Trophoblast cell (in vitro differentiated cells and primary cell): ENCODE measurements around the gene MRPS14.

Source experiments
- DNase-seq, 2 donors: peaks; one replicate each; pipeline ENCODE4 v3.0.0-alpha.2; 2016
- H2AFZ ChIP-seq: 2 replicates; pipeline ENCODE4 v1.6.1; 2013; ENCODE audit warnings: low read length, moderate library complexity, mild to moderate bottlenecking; ENCODE audit not compliant: insufficient read depth, poor library complexity
- H2AK5ac ChIP-seq: 2 replicates; pipeline ENCODE4 v1.6.1; 2013; ENCODE audit warnings: mild to moderate bottlenecking, low read length
- H2BK120ac ChIP-seq: 2 replicates; pipeline ENCODE4 v1.6.1; 2013; ENCODE audit warnings: low read length, mild to moderate bottlenecking, moderate library complexity; ENCODE audit not compliant: insufficient read depth, poor library complexity
- H2BK12ac ChIP-seq: 2 replicates; pipeline ENCODE4 v1.6.1; 2013; ENCODE audit warnings: mild to moderate bottlenecking, low read length, moderate library complexity
- H2BK5ac ChIP-seq: 2 replicates; pipeline ENCODE4 v1.6.1; 2013; ENCODE audit warnings: low read length, low read depth, moderate library complexity, mild to moderate bottlenecking; ENCODE audit not compliant: poor library complexity
- H3K14ac ChIP-seq: 2 replicates; pipeline ENCODE4 v1.6.1; 2013; ENCODE audit warnings: mild to moderate bottlenecking, low read length
- H3K18ac ChIP-seq: 2 replicates; pipeline ENCODE4 v1.6.1; 2013; ENCODE audit warnings: mild to moderate bottlenecking, low read length
- H3K23ac ChIP-seq: 2 replicates; pipeline ENCODE4 v1.6.1; 2013; ENCODE audit warnings: low read length
- H3K27ac ChIP-seq: 2 replicates; pipeline ENCODE4 v1.5.1; 2013; ENCODE audit warnings: low read depth, mild to moderate bottlenecking, inconsistent platforms, low read length, moderate library complexity
- H3K27me3 ChIP-seq: 2 replicates; pipeline ENCODE4 v1.6.1; 2013; ENCODE audit warnings: inconsistent platforms, mild to moderate bottlenecking, low read length, moderate library complexity; ENCODE audit not compliant: insufficient read depth
- H3K36me3 ChIP-seq, 2 experiments: 1 replicate in 1 of 2; 2 replicates in 1 of 2; pipeline ENCODE4 v1.6.1; 2013; ENCODE audit warnings: low read length in 2 of 2, mild to moderate bottlenecking in 2 of 2, moderate library complexity in 1 of 2; ENCODE audit not compliant: insufficient read depth in 2 of 2, control insufficient read depth in 1 of 2
- H3K4ac ChIP-seq: 2 replicates; pipeline ENCODE4 v1.6.1; 2013; ENCODE audit warnings: low read depth, mild to moderate bottlenecking, low read length, moderate library complexity
- H3K4me1 ChIP-seq, 2 experiments: 1 replicate in 1 of 2; 2 replicates in 1 of 2; pipeline ENCODE4 v1.6.1; 2013; ENCODE audit warnings: low read length in 2 of 2, mild to moderate bottlenecking in 2 of 2, moderate library complexity in 1 of 2; ENCODE audit not compliant: insufficient read depth in 2 of 2, control insufficient read depth in 1 of 2
- H3K4me2 ChIP-seq: 2 replicates; pipeline ENCODE4 v1.6.1; 2013; ENCODE audit warnings: inconsistent platforms, mild to moderate bottlenecking, low read length, moderate library complexity
- H3K4me3 ChIP-seq: 2 replicates; pipeline ENCODE4 v1.5.1; 2013; ENCODE audit warnings: mild to moderate bottlenecking, low read depth, low read length, inconsistent platforms
- H3K79me1 ChIP-seq: one replicate; pipeline ENCODE4 v1.6.1; 2013; ENCODE audit warnings: low read length
- H3K79me2 ChIP-seq: 2 replicates; pipeline ENCODE4 v1.6.1; 2013; ENCODE audit warnings: low read length, mild to moderate bottlenecking; ENCODE audit not compliant: control insufficient read depth, insufficient read depth, poor library complexity
- H3K9ac ChIP-seq: 2 replicates; pipeline ENCODE4 v1.6.1; 2013; ENCODE audit warnings: mild to moderate bottlenecking, low read length
- H3K9me3 ChIP-seq: 2 replicates; pipeline ENCODE4 v1.6.1; 2013; ENCODE audit warnings: low read depth, mild to moderate bottlenecking, control low read depth, inconsistent platforms, low read length; ENCODE audit not compliant: insufficient read depth
- H4K12ac ChIP-seq: 2 replicates; pipeline ENCODE4 v1.6.1; 2013; ENCODE audit warnings: low read depth, mild to moderate bottlenecking, low read length, moderate library complexity
- H4K8ac ChIP-seq: 2 replicates; pipeline ENCODE4 v1.6.1; 2013; ENCODE audit warnings: low read depth, mild to moderate bottlenecking, low read length, moderate library complexity
- H4K91ac ChIP-seq: one replicate; pipeline ENCODE4 v1.6.1; 2013; ENCODE audit warnings: low read depth, mild to moderate bottlenecking, low read length, moderate library complexity
- WGBS: extraction: QIAGEN DNeasy Blood & Tissue Kit; methylation state at CpG from one replicate; pipeline ENCODE4 v1.1.7; 2013; ENCODE audit warnings: missing lambda C conversion rate; ENCODE audit not compliant: insufficient read length, insufficient coverage; ENCODE audit errors: extremely low coverage; 5-methylcytosine and 5-hydroxymethylcytosine counted together

Gene MRPS14

GRCh38 chr1:174988986-174989385 lies 34.2 kb downstream of the MRPS14 start:
- H3K27me3 ChIP-seq, result no peaks in the 10 kb centered on the region
- no peak overlapping the region for H2AK5ac ChIP-seq
- no peaks in the 10 kb centered on the region for H3K79me1 ChIP-seq
- H3K14ac ChIP-seq, result no peak overlapping the region
- H3K4ac ChIP-seq, result no peak overlapping the region
- no peak overlapping the region for H3K9ac ChIP-seq
- H3K23ac ChIP-seq, result no peak overlapping the region
- no peak overlapping the region for H3K4me3 ChIP-seq
- DNase-seq, result no peak
- H3K27ac ChIP-seq, result no peak overlapping the region
- no peak overlapping the region for H2BK120ac ChIP-seq
- no peaks in the 10 kb centered on the region for H3K79me2 ChIP-seq
- WGBS, result no CpG with 5 or more reads among the region's 3 CpGs
- H3K18ac ChIP-seq, result no peak overlapping the region
- no peak overlapping the region for H2BK12ac ChIP-seq
- H3K9me3 ChIP-seq, result no peaks in the 10 kb centered on the region
- H3K4me1 ChIP-seq, result no peaks in the 10 kb centered on the region
- H4K8ac ChIP-seq, result no peak overlapping the region
- H2BK5ac ChIP-seq, result no peak overlapping the region
- no peak overlapping the region for H4K91ac ChIP-seq
- H4K12ac ChIP-seq, result no peak overlapping the region
- H2AFZ ChIP-seq, result no peak overlapping the region
- no peaks in the 10 kb centered on the region for H3K36me3 ChIP-seq
- H3K4me2 ChIP-seq, result no peak overlapping the region

DNA sequence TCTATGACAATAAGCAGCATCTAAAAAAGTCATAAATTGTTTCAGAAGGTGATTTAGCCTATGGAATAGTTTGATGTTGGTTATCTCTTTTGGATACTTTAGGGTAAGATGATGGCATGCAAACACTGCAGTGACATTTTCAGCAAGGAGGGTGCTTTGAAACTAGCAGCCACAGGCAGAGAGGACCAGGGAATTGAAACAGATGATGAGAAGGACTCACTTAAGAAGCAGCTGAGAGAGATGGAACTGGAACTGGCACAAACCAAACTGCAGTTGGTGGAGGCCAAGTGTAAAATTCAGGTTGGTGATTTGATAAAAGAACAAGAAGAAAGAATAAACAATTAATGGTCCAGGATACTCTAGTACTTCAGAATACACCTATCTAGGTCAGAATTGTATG lies 34.7 kb downstream of the MRPS14 start:
- H2BK12ac ChIP-seq, result no peak overlapping the region
- H3K79me2 ChIP-seq, result no peaks in the 10 kb centered on the region
- H4K8ac ChIP-seq, result no peak overlapping the region
- no peak overlapping the region for H2AK5ac ChIP-seq
- H3K18ac ChIP-seq, result no peak overlapping the region
- H3K4me1 ChIP-seq, result no peaks in the 10 kb centered on the region
- no peak for DNase-seq
- H3K23ac ChIP-seq, result no peak overlapping the region
- no peak overlapping the region for H2BK120ac ChIP-seq
- no peaks in the 10 kb centered on the region for H3K36me3 ChIP-seq
- no peak overlapping the region for H4K12ac ChIP-seq
- H4K91ac ChIP-seq, result no peak overlapping the region
- H3K27me3 ChIP-seq, result no peaks in the 10 kb centered on the region
- H3K9ac ChIP-seq, result no peak overlapping the region
- no peaks in the 10 kb centered on the region for H3K79me1 ChIP-seq
- H3K27ac ChIP-seq, result no peak overlapping the region
- no peak overlapping the region for H3K14ac ChIP-seq
- no peak overlapping the region for H3K4ac ChIP-seq
- no peak overlapping the region for H3K4me3 ChIP-seq
- no peak overlapping the region for H3K4me2 ChIP-seq
- no peak overlapping the region for H2AFZ ChIP-seq
- H2BK5ac ChIP-seq, result no peak overlapping the region
- H3K9me3 ChIP-seq, result no peaks in the 10 kb centered on the region

DNA sequence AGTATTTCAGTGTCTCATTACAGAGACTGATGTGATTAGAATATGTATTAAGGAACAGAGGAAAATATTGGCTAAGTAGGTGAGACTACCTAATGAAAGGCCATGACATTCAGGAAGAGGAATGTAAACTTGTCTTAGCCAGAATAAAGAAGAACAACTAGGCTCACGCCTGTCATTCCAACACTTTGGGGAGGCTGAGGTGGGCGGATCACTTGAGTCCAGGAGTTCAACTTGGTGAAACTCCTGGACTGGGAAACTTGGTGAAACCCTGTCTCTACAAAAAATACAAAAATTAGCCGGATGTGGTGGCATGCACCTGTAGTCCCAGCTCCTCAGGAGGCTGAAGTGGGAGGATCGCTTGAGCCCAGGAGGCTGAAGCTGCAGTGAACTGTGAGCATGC lies 38.3 kb downstream of the MRPS14 start:
- no peaks in the 10 kb centered on the region for H3K79me1 ChIP-seq
- no peak overlapping the region for H3K23ac ChIP-seq
- H3K18ac ChIP-seq, result no peak overlapping the region
- no peak overlapping the region for H3K4me3 ChIP-seq
- no peak overlapping the region for H3K9ac ChIP-seq
- H4K12ac ChIP-seq, result no peak overlapping the region
- H2BK5ac ChIP-seq, result no peak overlapping the region
- no peak for DNase-seq
- H3K14ac ChIP-seq, result no peak overlapping the region
- WGBS, result no CpG with 5 or more reads among the region's 4 CpGs
- no peak overlapping the region for H4K91ac ChIP-seq
- H2BK120ac ChIP-seq, result no peak overlapping the region
- no peaks in the 10 kb centered on the region for H3K27me3 ChIP-seq
- no peaks in the 10 kb centered on the region for H3K9me3 ChIP-seq
- no peak overlapping the region for H3K4me2 ChIP-seq
- no peaks in the 10 kb centered on the region for H3K36me3 ChIP-seq
- H2AFZ ChIP-seq, result no peak overlapping the region
- H3K4me1 ChIP-seq, result no peaks in the 10 kb centered on the region
- H3K27ac ChIP-seq, result no peak overlapping the region
- H2AK5ac ChIP-seq, result no peak overlapping the region
- H3K4ac ChIP-seq, result no peak overlapping the region
- H4K8ac ChIP-seq, result no peak overlapping the region
- H2BK12ac ChIP-seq, result no peak overlapping the region
- no peaks in the 10 kb centered on the region for H3K79me2 ChIP-seq

DNA sequence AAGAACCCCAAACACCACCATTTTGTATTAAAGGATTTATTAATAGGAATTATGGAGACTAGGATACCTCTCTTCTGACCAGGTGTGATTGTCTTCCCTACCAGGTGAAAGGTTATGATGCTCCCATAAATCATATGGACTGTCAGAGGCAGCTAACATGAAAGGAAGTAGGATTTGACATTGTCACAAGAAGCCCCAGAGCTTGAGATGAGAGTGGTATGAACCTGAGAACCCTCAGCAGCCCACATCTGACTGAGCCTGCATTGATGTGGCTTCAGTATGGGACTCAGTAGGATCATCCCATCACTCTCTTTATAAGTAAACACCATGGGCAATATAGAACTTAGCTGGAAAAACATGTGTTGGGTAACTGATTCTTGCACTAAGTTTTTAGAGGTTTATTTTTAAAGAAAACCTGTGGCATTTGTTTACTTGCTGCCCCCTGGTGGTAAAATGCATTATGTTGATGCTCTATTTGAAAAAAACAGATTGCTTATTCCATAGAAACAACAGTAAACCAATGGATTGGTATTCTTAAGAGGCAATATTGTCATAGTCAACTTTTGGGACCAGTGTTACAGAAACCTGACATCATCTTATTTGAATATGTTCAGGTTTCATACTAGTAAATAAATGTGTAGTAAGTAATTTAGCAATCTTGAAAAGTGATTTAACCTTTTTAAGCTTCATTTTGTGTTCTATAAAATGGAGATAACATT lies 40.1 kb downstream of the MRPS14 start:
- Histone ChIP-seq H4K8ac (no peak overlapping the region), H3K4me2 (no peak overlapping the region), H3K4me3 (no peak overlapping the region), H2AK5ac (no peak overlapping the region), H2BK120ac (no peak overlapping the region), H3K9me3 (no peaks in the 10 kb centered on the region), H3K79me1 (no peaks in the 10 kb centered on the region), H3K14ac (no peak overlapping the region), H2AFZ (no peak overlapping the region), H3K36me3 (no peaks in the 10 kb centered on the region), H2BK5ac (no peak overlapping the region), H4K12ac (no peak overlapping the region), H3K27ac (no peak overlapping the region), H4K91ac (no peak overlapping the region), H2BK12ac (no peak overlapping the region), H3K23ac (no peak overlapping the region), H3K27me3 (no peaks in the 10 kb centered on the region), H3K9ac (no peak overlapping the region), H3K4me1 (no peaks in the 10 kb centered on the region), H3K4ac (no peak overlapping the region), H3K18ac (no peak overlapping the region), H3K79me2 (no peaks in the 10 kb centered on the region)
- DNase-seq, result peak; percentile 53 to 92
